Stimulated activated CD8-positive, alpha-beta memory T cell treated with anti-CD3 and anti-CD28 coated beads, Interleukin-7, amount 100 ng/mL, for 4 hours (primary cell): ENCODE measurements around the gene RNF146.
A peak's percentile ranks its signal among the peaks of the same experiment; 100 is the strongest.
"Not testable (repeated sequence)": the region's sequence is repeated elsewhere in the genome, so short reads cannot be mapped to it uniquely, and the experiment has no call there.

Experiments used
- DNase-seq, 2 donors: peaks; one replicate each; pipeline ENCODE4 v3.0.0-alpha.2; 2020; ENCODE audit warnings: low read depth in 2 of 2

RNF146 gene, protein sequence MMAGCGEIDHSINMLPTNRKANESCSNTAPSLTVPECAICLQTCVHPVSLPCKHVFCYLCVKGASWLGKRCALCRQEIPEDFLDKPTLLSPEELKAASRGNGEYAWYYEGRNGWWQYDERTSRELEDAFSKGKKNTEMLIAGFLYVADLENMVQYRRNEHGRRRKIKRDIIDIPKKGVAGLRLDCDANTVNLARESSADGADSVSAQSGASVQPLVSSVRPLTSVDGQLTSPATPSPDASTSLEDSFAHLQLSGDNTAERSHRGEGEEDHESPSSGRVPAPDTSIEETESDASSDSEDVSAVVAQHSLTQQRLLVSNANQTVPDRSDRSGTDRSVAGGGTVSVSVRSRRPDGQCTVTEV

DNA sequence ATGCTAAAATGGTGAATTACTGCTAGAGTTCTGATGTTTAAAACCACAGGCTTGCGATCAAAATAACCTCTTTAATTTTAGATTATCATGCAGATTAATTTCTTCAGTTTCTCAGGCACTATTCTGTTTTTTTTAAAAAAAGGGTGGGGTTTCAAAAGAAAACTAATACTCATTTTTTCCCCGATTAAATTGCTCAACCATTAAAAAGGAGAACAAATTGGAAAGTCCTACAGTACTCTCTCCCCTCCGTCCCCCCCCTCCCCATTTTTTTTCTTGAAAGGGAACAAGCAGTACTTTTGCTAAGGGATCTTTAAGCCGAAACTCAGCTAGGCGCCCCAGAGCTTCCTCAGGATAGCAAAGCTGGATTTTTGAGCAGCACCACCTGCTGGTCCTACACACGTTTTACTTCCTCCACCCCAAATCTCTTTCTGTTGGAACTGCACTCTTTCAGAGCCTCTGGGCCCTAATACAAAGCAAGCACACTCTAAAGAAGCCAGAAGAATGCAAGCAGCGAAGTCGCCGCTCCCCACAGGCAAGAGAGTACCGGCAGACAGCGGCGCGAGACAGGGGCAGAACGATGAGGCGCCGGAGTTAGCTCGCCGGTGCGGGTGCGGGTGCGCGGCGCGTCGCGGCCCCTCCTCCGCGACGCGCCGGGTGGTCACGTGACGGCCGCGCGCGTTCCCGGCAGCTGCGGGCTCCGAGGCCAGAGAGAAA is at the start of gene RNF146:
Gene RNF146 (plus strand): TSS at position 687 of the 714 bp plus-strand sequence. CDS start 13,475 bp downstream, outside the sequence.
- DNase-seq: peak; percentile 41 to 68

DNA sequence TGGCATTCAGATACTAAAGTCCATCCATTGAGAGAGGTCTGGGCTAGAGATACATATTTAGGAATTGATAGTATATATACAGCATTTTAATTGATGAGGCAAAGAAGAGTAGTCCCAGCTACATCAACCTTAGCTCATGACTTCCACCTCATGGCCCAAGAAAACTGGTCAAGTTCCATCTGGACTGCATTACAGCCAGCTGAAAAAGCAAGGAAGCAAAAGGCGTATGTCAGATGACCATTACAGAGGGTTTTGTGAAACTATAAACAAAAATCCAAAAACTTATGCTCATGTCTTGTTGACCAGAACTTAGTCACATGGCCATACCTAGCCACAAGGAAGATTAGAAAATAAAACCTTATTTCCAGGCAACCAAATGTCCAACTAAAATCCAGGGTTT is 46.8 kb upstream of the RNF146 start:
- DNase-seq: no peak

DNA sequence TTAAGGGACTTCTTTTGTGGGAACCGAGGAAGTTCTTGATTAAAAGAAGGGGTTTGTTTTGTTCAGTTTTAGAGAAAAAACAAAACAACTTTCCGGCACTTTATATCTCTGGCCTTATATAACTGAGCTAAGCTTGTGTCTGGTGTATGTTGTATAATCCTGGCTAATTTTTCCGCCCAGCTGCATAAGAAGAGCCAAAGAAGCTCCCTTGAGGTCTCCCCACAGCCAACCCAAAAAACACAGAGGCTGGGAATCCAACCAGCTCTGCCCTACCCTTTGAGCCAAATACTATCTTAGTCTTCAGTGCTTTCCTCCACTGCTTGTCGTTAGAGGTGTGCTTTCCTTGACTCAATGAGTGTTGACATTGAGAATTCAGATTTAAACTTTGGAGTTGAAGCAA is 45.5 kb upstream of the RNF146 start:
- no peak for DNase-seq

DNA sequence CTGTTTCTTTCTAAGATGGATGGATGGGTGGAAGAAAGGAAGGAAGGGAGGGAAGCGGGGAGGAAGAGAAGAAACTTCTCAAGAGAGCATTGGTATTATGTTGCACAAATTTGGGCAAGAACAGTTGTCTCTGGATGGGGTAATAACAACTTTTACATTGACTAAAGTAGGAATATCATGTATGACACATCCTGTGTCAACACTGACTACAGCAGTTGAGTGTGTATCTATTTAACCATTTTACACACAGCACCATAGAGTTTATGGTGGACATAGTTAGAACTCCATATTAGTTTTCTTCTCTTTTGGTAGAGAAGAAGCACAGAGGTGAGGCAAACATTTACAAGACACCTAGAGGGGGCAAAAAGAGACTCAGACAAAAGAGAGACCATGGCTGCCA is 44.2 kb upstream of the RNF146 start:
- DNase-seq: no peak

DNA sequence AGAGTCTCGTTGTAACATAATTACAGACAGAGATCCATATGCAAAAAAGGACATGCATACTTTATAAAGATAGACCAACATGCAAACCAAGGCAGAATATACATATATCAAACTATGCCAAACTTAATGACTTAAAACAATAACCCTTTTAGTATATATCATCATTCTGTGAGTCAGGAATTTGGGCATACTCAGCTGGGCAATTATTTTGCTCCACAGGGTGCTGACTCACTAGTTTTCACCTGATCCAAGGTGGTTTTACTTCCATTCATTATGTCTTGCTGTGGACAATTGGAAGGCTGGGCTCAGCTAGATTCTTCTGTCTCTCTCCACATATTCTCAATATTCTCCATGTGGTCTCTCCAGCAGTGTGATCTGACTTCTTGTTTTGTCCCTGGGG is 41.2 kb upstream of the RNF146 start:
- no peak for DNase-seq

DNA sequence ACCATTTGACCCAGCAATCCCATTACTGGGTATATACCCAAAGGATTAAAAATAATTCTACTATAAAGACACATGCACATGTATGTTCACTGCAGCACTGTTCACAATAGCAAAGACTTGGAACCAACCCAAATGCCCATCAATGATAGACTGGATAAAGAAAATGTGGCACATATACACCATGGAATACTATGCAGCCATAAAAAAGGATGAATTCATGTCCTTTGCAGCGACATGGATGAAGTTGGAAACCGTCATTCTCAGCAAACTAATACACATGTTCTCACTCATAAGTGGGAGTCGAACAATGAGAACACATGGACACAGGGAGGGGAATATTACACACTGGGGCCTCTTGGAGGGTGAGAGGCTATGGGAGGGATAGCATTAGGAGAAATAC is 32.8 kb upstream of the RNF146 start:
- DNase-seq: not testable (repeated sequence)

DNA sequence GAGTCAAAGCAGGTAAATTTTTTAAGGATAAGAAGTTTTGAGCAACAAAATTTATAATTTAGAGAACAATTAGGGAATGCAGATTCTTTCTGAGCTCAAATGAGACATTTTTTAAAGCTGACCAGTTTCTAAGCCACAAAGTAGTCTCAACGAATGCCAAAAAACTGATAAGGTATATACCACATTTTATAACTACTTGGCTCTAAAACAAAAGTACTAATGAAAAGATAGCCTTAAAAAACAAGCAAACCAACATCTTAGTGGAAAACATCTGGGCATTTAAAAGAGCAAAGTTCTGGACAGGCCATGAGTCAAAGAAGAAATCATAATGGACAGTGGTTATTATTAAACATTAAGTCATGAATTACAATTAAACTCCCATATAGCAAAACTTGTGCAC is 23.2 kb upstream of the RNF146 start:
- DNase-seq: no peak

DNA sequence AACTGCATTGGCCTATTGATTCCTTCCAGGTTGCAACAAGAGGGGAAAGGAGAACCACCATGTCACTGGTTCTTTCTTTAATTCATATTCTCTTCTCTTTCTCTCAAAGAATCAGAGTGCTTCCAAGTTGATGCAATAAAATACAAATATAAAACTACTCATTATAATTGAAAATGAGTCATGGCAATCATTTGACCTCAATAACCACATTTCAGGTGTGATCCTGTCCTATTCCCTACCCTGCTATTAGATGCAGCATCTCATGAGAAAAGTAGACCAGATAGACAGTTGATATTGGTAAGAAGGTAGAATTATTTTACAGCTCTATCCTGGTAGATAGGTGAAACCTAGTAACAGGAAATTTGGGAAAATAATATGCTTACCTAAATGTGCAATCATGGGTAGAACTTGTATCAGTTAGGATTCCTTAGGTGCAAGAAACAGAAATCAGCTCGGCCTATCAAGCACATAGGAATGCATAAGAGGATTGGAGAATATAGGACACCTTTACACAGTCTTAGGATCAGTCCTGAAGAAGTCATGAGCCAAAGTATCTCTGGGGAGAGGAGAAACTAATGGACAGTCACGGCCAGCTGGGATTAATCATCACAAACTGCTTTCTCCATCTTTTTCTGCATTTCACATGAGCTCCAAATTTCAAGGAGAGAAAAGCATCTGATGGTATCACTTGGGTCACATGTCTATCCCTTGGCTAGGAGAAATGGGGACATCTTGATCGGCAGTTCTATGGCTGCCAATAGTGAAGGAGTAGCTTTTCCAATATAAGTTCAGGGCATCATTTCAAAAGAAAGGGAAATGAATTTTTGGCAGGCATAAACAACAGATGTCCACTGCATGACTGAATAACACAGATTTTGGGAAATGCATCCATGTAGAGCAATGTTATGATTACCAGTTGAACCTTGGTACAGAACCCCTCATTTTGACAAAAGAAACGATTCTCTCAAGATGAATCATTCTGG is 19.3 kb upstream of the RNF146 start:
- DNase-seq: no peak

DNA sequence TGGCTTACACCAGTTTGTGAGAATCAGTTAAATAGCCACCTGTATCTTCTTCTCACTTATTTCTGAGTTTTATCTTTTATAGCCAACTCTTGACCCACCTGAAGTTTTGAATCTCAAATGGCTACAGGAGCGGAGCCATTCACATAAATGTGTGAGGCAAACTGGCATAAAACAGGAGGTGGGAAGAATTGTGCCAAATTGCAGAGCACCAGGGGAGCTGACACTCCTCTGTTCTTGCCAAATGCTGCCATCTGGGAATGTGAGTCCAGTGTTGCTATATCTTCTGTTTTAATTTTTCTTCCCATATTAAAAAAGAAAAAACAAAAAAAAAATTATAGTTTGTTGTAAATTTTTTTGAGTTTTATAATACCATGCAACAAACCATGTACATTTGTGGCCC is 17.0 kb upstream of the RNF146 start:
- no peak for DNase-seq

DNA sequence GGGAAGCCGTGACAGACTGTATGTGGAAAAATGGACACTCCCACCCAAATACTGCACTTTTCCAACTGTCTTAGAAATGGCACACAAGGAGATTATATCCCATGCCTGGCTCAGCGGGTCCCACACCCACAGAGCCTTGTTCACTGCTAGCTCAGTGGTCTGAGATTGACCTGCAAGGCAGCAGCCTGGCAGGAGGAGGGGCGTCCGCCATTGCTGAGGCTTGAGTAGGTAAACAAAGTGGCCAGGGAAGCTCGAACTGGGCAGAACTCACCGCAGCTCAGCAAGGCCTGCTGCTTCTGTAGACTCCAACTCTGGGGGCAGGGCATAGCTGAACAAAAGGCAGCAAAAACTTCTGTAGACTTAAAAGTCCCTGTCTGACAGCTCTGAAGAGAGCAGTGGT is 11.4 kb upstream of the RNF146 start:
- no peak for DNase-seq

DNA sequence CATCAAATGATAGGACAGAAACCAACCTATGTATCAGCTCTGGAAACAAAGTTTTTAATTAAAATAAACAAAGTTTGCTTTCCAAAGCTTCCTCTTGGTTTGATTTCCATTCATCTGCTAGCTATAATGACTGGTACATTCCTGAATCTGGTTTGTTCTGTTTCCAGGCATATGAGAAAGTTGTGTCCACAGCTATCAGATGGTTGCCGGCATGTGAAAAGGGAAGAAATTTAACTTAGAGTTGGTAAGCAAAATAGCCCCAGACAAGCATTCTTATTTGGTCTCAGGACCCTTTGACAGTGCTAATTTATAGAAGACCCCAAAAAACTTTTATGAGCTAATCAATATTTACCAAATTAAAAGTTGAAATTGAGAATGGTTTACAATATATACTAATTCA is 3.8 kb upstream of the RNF146 start:
- DNase-seq: no peak

DNA sequence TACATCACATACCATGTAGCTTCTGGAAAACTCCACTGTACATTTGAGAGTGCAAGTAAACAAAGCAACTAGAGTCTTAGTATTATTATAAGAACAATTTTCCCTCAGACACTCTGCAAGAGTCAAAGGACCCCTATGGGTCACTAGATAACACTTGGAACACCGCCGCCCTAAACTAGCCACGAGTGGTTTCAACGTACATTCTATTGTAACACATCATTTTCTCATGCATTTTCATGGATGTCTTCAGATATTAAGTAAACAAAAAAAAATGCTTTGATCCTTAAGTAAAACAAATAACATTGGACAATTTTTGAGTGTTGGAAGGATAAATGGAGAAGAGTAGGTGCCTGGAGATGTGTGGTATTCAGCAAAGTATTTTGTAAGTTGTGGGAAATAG is 3.2 kb upstream of the RNF146 start:
- DNase-seq: no peak

DNA sequence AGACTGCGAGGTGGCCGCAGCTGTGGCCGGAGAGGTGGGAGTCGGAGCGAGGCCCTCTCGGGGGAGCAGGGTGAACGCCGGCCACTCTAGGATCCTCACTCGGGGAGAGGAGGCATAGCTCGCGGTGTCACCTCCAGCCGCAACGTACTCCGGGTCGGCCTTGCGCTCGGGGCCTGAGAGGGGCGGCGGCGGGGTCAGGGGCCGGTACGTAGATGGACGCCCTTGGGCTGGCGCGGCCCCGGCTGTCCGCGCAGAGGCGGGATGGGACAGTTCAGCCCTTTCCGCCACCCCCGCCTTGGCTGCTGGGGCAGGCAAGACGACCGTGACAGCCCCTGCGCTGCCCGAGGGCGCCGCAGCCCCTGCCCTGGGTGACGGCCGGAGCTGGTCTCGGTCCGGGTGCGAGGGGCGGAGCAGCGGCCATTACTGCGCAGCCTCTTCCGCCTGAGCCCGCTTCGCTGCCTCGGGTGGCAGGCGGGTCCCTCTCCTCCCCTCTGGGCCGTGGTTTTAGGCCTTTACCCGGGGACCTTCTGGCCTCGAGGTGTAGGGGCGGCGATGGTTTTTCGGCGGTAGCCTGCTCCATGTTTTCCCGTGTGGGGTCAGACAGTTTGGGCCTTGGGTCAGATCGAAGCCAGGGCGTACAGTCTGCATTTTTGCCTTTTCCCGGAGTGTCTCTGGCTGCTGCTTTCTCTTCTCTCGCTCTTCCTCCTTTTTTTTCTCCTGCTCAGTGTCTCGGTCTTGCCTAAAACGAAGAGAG is 405 bp downstream of the RNF146 start:
- DNase-seq: peak in 1 of 2 donors; percentile 38

DNA sequence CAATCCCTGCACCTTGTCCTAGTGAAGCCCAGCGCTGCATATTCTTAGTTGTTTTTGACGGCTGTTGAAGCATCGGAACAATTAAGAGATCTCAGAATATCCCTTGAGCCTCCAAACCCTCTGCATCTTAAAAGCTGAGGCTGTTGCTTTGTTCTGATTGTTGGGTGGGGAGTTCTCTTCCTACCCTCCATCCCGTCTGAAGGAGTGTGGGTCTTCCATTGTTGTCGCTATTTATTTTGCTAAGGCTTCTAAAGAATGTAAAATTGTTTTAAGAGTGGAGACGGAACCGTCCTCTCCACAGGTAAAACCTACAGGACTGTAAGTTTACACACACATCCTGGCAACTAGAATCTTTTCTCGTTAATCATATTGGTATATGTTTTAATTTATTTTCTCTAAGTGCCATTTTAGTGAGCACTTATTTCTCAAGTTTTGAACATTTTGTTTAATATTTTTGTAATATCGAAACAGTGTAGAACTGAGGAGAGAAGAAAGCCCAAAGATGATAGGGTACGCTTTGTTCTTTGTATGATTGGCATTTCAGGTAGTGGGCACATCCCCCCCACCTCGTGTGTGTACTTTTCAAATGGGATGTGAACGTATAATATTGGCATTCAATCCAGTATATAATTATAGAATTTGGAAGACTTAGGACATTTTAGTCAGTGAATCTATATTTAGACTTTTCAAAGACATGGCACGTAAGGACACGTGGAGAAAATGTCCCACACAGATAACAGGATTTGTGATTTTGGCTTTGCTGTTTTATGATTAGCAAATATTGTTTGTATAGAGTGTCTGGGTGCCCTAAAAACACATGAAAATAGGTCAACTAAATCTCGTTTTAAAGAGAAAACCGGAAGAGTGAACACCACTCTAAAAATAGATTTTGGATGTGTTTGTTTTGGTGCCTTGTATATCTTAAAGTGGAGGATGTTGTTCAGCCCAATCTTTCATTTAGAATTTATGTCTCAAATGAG is 1.3 kb downstream of the RNF146 start:
- no peak for DNase-seq

DNA sequence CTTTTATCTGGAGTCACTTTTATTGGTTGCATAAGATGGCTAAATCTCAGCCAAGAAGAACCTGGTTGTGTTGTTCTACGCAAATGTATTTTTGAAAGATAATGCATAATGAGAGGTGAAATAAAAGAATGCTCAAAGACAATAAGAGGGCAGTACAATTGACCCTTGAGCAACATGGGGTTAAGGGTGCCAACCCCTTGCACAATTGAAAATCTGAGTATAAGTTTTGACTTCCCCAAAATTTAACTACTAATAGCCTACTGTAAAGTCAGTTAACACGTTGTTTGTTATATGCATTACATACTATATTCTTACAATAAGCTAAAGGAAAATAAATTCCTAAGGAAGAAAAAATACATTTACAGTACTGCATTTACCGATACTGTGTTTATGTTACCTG is 5.9 kb downstream of the RNF146 start:
- no peak for DNase-seq

DNA sequence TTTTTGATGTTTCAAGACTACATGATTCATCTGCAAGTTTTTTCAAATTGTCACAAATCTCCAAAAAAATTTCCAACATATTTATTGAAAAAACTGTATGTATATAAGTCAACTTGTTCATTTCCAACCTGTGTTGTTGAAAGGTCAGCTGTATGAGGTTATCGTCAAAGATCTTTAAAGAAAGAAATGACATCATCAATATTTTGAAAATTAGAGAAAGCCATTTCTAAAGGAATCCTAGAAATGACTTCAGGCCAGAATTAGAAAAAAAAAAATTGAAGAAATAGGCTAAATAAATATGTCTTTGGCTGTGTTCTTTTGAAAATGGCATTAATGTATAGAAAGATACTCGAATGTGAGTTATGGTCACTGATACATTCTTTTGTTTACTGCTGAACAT is 6.8 kb downstream of the RNF146 start:
- no peak for DNase-seq

DNA sequence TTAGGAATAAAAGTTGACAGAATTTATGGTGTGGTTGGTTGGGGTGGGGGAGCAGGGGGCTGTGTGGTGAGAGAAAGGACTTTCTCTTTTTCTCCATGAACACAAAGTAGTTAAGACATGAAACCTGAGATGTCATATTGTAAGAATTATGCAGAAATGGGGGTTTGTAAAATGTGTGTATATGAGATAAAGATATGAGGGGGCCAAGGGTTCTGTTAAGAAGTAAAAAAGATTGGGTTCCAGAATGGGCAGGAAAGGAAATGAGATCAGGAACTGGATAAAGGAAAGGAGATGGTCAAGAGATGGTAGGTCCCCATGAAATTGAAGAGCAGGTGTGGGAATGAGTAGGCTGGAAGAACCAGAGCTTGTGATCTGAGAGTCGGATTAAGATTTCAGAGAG is 9.7 kb downstream of the RNF146 start:
- DNase-seq: no peak

DNA sequence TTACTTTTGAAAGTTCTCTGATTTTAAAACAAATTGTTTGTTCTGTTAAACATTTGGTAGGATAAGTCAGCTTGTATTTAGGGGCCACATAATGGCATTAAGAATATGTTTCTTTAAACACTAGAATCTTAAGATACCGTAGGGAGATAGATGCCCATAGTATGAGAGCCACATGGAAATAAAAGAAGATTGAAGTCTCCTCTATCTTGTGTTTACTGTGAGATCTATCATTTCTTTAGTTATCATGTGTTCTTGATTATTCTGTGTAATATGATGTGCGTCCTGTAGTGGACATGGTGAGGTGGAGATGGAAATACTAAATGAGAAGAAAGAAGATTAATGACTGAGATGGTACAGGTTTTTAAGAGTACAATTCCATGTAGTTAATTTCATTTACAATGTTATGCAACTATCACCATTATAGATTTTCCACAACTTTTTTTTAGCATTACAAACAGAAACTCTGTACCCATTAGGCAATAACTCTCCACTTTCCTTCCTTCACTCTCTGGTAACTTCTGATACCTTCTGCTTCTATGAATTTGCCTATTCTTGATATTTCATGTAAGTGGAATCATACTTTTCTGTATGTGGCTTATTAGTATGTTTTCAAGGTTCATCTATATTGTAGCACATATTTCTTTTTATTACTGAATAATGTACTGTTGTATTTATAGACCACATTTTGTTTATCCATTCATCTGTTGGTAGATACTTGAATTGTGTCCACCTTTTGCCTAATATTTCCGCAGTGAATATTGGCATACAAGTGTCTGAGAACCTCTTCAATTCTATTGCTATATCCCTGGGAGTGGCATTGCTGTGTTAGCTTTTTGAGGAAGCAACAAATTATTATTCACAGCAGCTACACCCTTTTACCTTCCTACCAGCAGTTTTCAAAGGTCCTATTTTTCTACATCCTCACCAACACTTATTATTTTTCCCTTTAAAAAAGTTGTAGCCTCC is 11.5 kb downstream of the RNF146 start:
- DNase-seq: no peak

DNA sequence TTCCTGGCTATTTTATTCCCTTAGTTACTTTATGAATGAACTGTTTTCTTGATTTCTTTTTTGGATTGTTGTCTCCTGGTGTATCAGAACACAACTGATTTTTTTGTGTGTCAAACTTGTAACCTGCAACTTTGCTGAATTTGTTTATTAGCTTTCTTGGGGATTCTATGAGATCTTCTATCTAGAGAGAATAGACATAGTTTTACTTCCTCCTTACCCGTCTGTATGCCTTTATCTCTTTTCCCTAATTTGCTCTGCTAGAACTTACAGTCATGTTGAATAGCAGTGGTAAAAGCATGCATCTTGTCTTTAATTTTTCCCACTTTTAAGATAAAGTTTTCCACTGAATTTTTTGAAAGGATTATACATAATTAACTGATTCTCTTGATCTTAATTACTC is 13.2 kb downstream of the RNF146 start:
- no peak for DNase-seq
